Measurements from ENCODE around the gene LDB3. TPM values are rescaled to one million over a fixed set of nuclear protein-coding genes. Genes with fewer than 3 reads are reported as not detected.

Gene LDB3
- total and polyA plus RNA-seq, 2 of the 8 experiments (the other 6 are each of a cell fraction or from before 2014, with no cell fraction given): 0.20 to 0.43 TPM

GRCh38 chr10:86711513-86712316, 43.4 kb downstream of the LDB3 start (continued):
- TF ChIP-seq CHD7 (IDR thresholded peaks at IDR 0.05; ENCODE audit: insufficient replicate concordance, low read length) (no peak), MAFK (IDR thresholded peaks at IDR 0.05; ENCODE audit: low read depth, low read length) (no peak), ATF2 (IDR thresholded peaks at IDR 0.05; ENCODE audit: low read length) (no peak), NRF1 (IDR thresholded peaks at IDR 0.05; ENCODE audit: low read depth, low read length) (no peak), PHF8 (conservative IDR thresholded peaks at IDR 0.05; ENCODE audit: low read depth, low read length) (peak; percentile 48), BACH1 (IDR thresholded peaks at IDR 0.05; ENCODE audit: low read length) (no peak), POU5F1 (IDR thresholded peaks at IDR 0.05; ENCODE audit: low read depth, low read length) (no peak), SUZ12 (IDR thresholded peaks at IDR 0.05; ENCODE audit: low read length) (no peak)

Measured in H1 (cell line).